Keratinocyte (primary cell): ENCODE results near the gene DRD2. TPM values are rescaled to one million over a fixed set of nuclear protein-coding genes. Genes with fewer than 3 reads are reported as not detected.

Experiments
- DNase-seq: peaks from one replicate; pipeline ENCODE4 v3.0.0-alpha.2; 2011; ENCODE audit warnings: low read depth, missing footprints, low spot score
- FAIRE-seq: peaks from 2 replicates; lab custom pipeline; 2011; peaks lifted over from hg19 to GRCh38; lab: Jason Lieb, UNC
- H2AFZ ChIP-seq: 2 replicates; pipeline ENCODE4 v1.6.0; 2012; ENCODE audit warnings: low read length, control low read depth, inconsistent platforms; ENCODE audit not compliant: control insufficient read depth
- H3K27ac ChIP-seq: 2 replicates; pipeline ENCODE4 v1.5.1; 2011; ENCODE audit warnings: low read length; ENCODE audit not compliant: control insufficient read depth, insufficient read depth
- H3K27me3 ChIP-seq: 3 replicates; pipeline ENCODE4 v1.6.0; 2011; ENCODE audit warnings: low read length; ENCODE audit not compliant: control insufficient read depth, insufficient read depth; ENCODE audit errors: extremely low read depth
- H3K36me3 ChIP-seq, 2 experiments: 2 replicates in 1 of 2; 3 replicates in 1 of 2; pipeline ENCODE4 v1.5.1; 2011; ENCODE audit warnings: low read length in 2 of 2, mild to moderate bottlenecking in 1 of 2; ENCODE audit not compliant: control insufficient read depth in 2 of 2, insufficient read depth in 2 of 2; ENCODE audit errors: extremely low read depth in 1 of 2
- H3K4me1 ChIP-seq: 3 replicates; pipeline ENCODE4 v1.5.1; 2011; ENCODE audit warnings: low read length; ENCODE audit not compliant: control insufficient read depth, insufficient read depth; ENCODE audit errors: extremely low read depth
- H3K4me2 ChIP-seq: 3 replicates; pipeline ENCODE4 v1.6.0; 2011; ENCODE audit warnings: low read depth, low read length; ENCODE audit not compliant: control insufficient read depth, insufficient read depth; ENCODE audit errors: extremely low read depth
- H3K4me3 ChIP-seq, 3 experiments: fragments of 200-600 bp in 1 of 3; sonication (generic) in 1 of 3; 2 replicates in 2 of 3; 3 replicates in 1 of 3; pipeline ENCODE4 v1.5.1; 2011 to 2016; ENCODE audit warnings: low read length in 3 of 3, mild to moderate bottlenecking in 3 of 3, control low read depth in 2 of 3, inconsistent platforms in 1 of 3, low read depth in 1 of 3, mixed read lengths in 1 of 3, mixed run types in 1 of 3, moderate library complexity in 1 of 3; ENCODE audit not compliant: control insufficient read depth in 2 of 3, insufficient read depth in 2 of 3; ENCODE audit errors: extremely low read depth in 1 of 3
- H3K79me2 ChIP-seq: 2 replicates; pipeline ENCODE4 v1.6.0; 2012; ENCODE audit warnings: low read length; ENCODE audit not compliant: control insufficient read depth, insufficient read depth
- H3K9ac ChIP-seq: 3 replicates; pipeline ENCODE4 v1.6.0; 2011; ENCODE audit warnings: low read length; ENCODE audit not compliant: control insufficient read depth, insufficient read depth; ENCODE audit errors: extremely low read depth
- H3K9me1 ChIP-seq: 3 replicates; pipeline ENCODE4 v1.6.0; 2011; ENCODE audit warnings: low read length; ENCODE audit not compliant: control insufficient read depth, insufficient read depth; ENCODE audit errors: extremely low read depth
- H3K9me3 ChIP-seq: 2 replicates; pipeline ENCODE4 v1.5.1; 2012; ENCODE audit warnings: low read depth, low read length; ENCODE audit not compliant: control insufficient read depth
- H4K20me1 ChIP-seq: 3 replicates; pipeline ENCODE4 v1.6.0; 2011; ENCODE audit warnings: low read length; ENCODE audit not compliant: control insufficient read depth, insufficient read depth; ENCODE audit errors: extremely low read depth
- EZH2 ChIP-seq: IDR thresholded peaks from one replicate; pipeline ENCODE4 v1.6.1; 2012; ENCODE audit warnings: inconsistent platforms, mild to moderate bottlenecking, low read length, moderate library complexity
- dilution Hi-C: fragments of 300-500 bp; cut with MboI; formaldehyde crosslinking; loops from one replicate; pipeline ENCODE4 v1.7.0; 2020; ENCODE audit warnings: low sequenced_read_pairs; ENCODE audit not compliant: extremely low pct_ligation_motif_present
- polyA plus RNA-seq, 5 experiments: library from polyadenylated mRNA; depleted of rRNA in 3 of 5; stranded (reverse) in 3 of 5; stranded (forward) in 1 of 5; unstranded in 1 of 5; fragments of >200 nt; gene quantifications; 1 replicate in 1 of 5; 2 replicates in 3 of 5; 3 replicates in 1 of 5; pipeline versions ENCODE4 v1.2.1 to v1.2.3, GENCODE V29; 2011 to 2012; ENCODE audit warnings: missing spikeins in 2 of 5, low read depth in 1 of 5, low replicate concordance in 1 of 5
- TF ChIP-seq, protein P1 (sequence below), 3 experiments: IDR thresholded peaks in 1 of 3; conservative IDR thresholded peaks in 1 of 3; optimal IDR thresholded peaks in 1 of 3; 2 replicates in 2 of 3; 3 replicates in 1 of 3; pipeline versions ENCODE3 to v1.5.1; 2011; ENCODE audit warnings: low read length in 3 of 3, mild to moderate bottlenecking in 3 of 3, moderate library complexity in 2 of 3, control low read depth in 1 of 3, inconsistent platforms in 1 of 3; ENCODE audit not compliant: insufficient read depth in 2 of 3; ENCODE audit errors: extremely low read depth in 1 of 3

The DRD2 gene
- polyA plus RNA-seq, 1 donor (not counting 4 experiments of a cell fraction or from before 2014, with no cell fraction given) = 0.26 TPM

GRCh38 chr11:113473983-113474361 lies 1.2 kb downstream of the DRD2 start:
- no peaks in the 10 kb centered on the region for H3K9me3 ChIP-seq
- H3K27me3 ChIP-seq = peaks cover 51% of the 10 kb centered on the region
- H4K20me1 ChIP-seq = no peaks in the 10 kb centered on the region
- H3K79me2 ChIP-seq = no peaks in the 10 kb centered on the region
- no peak overlapping the region for H2AFZ ChIP-seq
- H3K9ac ChIP-seq = no peak overlapping the region
- DNase-seq = no peak
- peak overlapping the region; percentile 61 for H3K4me2 ChIP-seq
- H3K27ac ChIP-seq = no peak overlapping the region
- FAIRE-seq = no peak
- H3K36me3 ChIP-seq = no peaks in the 10 kb centered on the region
- H3K9me1 ChIP-seq = no peaks in the 10 kb centered on the region
- dilution Hi-C loops = no loop called here
- TF ChIP-seq, protein P1, sequence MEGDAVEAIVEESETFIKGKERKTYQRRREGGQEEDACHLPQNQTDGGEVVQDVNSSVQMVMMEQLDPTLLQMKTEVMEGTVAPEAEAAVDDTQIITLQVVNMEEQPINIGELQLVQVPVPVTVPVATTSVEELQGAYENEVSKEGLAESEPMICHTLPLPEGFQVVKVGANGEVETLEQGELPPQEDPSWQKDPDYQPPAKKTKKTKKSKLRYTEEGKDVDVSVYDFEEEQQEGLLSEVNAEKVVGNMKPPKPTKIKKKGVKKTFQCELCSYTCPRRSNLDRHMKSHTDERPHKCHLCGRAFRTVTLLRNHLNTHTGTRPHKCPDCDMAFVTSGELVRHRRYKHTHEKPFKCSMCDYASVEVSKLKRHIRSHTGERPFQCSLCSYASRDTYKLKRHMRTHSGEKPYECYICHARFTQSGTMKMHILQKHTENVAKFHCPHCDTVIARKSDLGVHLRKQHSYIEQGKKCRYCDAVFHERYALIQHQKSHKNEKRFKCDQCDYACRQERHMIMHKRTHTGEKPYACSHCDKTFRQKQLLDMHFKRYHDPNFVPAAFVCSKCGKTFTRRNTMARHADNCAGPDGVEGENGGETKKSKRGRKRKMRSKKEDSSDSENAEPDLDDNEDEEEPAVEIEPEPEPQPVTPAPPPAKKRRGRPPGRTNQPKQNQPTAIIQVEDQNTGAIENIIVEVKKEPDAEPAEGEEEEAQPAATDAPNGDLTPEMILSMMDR (optimal IDR thresholded peaks at IDR 0.05 in 1 of 3, IDR thresholded peaks at IDR 0.05 in 1 of 3, conservative IDR thresholded peaks at IDR 0.05 in 1 of 3; ENCODE audit: extremely low read depth in 1 of 3, insufficient read depth in 2 of 3, low read length in 3 of 3) = no peak
- TF ChIP-seq EZH2 = no peak
- H3K4me3 ChIP-seq = no peak overlapping the region
- peaks cover 4% of the 10 kb centered on the region for H3K4me1 ChIP-seq

GRCh38 chr11:113472471-113472870 lies 2.7 kb downstream of the DRD2 start:
- FAIRE-seq (no peak), DNase-seq (no peak)
- no peaks in the 10 kb centered on the region for H3K36me3 ChIP-seq
- no peak for TF ChIP-seq EZH2
- TF ChIP-seq, protein P1 (optimal IDR thresholded peaks at IDR 0.05 in 1 of 3, IDR thresholded peaks at IDR 0.05 in 1 of 3, conservative IDR thresholded peaks at IDR 0.05 in 1 of 3; ENCODE audit: extremely low read depth in 1 of 3, insufficient read depth in 2 of 3, low read length in 3 of 3) = no peak
- H3K9ac ChIP-seq = no peak overlapping the region
- H2AFZ ChIP-seq = no peak overlapping the region
- no peaks in the 10 kb centered on the region for H3K9me1 ChIP-seq
- dilution Hi-C loops = no loop called here
- H3K4me3 ChIP-seq = no peak overlapping the region
- no peaks in the 10 kb centered on the region for H3K79me2 ChIP-seq
- H3K4me2 ChIP-seq = no peak overlapping the region
- no peak overlapping the region for H3K27ac ChIP-seq
- peaks cover 43% of the 10 kb centered on the region for H3K27me3 ChIP-seq
- no peaks in the 10 kb centered on the region for H3K9me3 ChIP-seq
- no peaks in the 10 kb centered on the region for H4K20me1 ChIP-seq
- H3K4me1 ChIP-seq = peaks cover 4% of the 10 kb centered on the region
